Panc1 (cell line): ENCODE results near the gene NIPAL1. TPM values are rescaled to one million over a fixed set of nuclear protein-coding genes. Genes with fewer than 3 reads are reported as not detected.

Experiments
- ATAC-seq: fragments of 200-7000 bp; cut with Tn5 transposase; 2 replicates; pipeline ENCODE4 v1.9.1; 2020; ENCODE audit warnings: mild to moderate bottlenecking, moderate library complexity
- BruUV-seq: library from RNA; stranded (reverse); fragments of 400-500 nt; replicated peaks from 2 replicates; lab custom pipeline; 2021; lab: Mats Ljungman, UMichigan
- CTCF ChIA-PET: fragments of 300-600 bp; sonication (Branson Sonifier 250); formaldehyde crosslinking; loops from one replicate; lab custom pipeline; 2022; ENCODE audit warnings: antibody characterized with exemption; lab: Charles Lee
- POLR2A ChIA-PET: fragments of 300-600 bp; sonication (Branson Sonifier 250); formaldehyde crosslinking; loops from one replicate; lab custom pipeline; 2022; ENCODE audit warnings: antibody characterized with exemption; lab: Charles Lee
- DNase-seq: peaks from one replicate; pipeline ENCODE4 v3.0.0-alpha.2; 2010; ENCODE audit warnings: low read depth, low spot score
- H3K27ac ChIP-seq: 2 replicates; pipeline ENCODE4 v1.5.1; 2011; ENCODE audit warnings: mild to moderate bottlenecking, low read length, inconsistent platforms
- H3K27me3 ChIP-seq: fragments of 200-500 bp; sonication (Bioruptor generic); 2 replicates; pipeline ENCODE4 v1.6.0; 2014; ENCODE audit warnings: low read length, inconsistent platforms; ENCODE audit not compliant: control insufficient read depth, insufficient read depth
- H3K36me3 ChIP-seq: fragments of 200-500 bp; sonication (Bioruptor generic); 2 replicates; pipeline ENCODE4 v1.5.1; 2014; ENCODE audit warnings: inconsistent platforms, mild to moderate bottlenecking, low read length, moderate library complexity; ENCODE audit not compliant: control insufficient read depth, insufficient read depth
- H3K4me1 ChIP-seq: 2 replicates; pipeline ENCODE4 v1.5.1; 2011; ENCODE audit warnings: inconsistent platforms, mild to moderate bottlenecking, low read length, moderate library complexity; ENCODE audit not compliant: control insufficient read depth, insufficient read depth
- H3K4me3 ChIP-seq, 2 experiments: 2 replicates each; pipeline ENCODE4 v1.5.1; 2011 to 2012; ENCODE audit warnings: low read depth in 2 of 2, low read length in 2 of 2, mild to moderate bottlenecking in 2 of 2, inconsistent platforms in 1 of 2, moderate library complexity in 1 of 2
- H3K9me3 ChIP-seq: fragments of 200-500 bp; sonication (Bioruptor generic); 2 replicates; pipeline ENCODE4 v1.5.1; 2014; ENCODE audit warnings: low read depth, mild to moderate bottlenecking, inconsistent platforms, low read length, moderate library complexity; ENCODE audit not compliant: control insufficient read depth, insufficient read depth
- CTCF ChIP-seq: fragments of 450-650 bp; IDR thresholded peaks from 2 replicates; pipeline ENCODE4 v1.5.1; 2017; ENCODE audit warnings: mild to moderate bottlenecking
- POLR2AphosphoS5 ChIP-seq: IDR thresholded peaks from 2 replicates; pipeline ENCODE4 v1.6.1; 2012; ENCODE audit warnings: mild to moderate bottlenecking, low read depth, low read length, moderate library complexity
- REST ChIP-seq, 2 experiments: IDR thresholded peaks; 2 replicates each; pipeline ENCODE4 v1.6.1; 2011 to 2012; ENCODE audit warnings: low read depth in 2 of 2, control low read depth in 1 of 2, low read length in 1 of 2, mild to moderate bottlenecking in 1 of 2, moderate library complexity in 1 of 2; ENCODE audit not compliant: insufficient read depth in 1 of 2
- SIN3A ChIP-seq: IDR thresholded peaks from 2 replicates; pipeline ENCODE4 v1.6.1; 2012; ENCODE audit warnings: low read depth, mild to moderate bottlenecking, low read length, moderate library complexity, borderline replicate concordance; ENCODE audit not compliant: insufficient read depth
- TCF7L2 ChIP-seq: IDR thresholded peaks from 2 replicates; pipeline ENCODE4 v1.6.1; 2011; ENCODE audit warnings: mild to moderate bottlenecking, low read depth, low read length, inconsistent platforms
- in situ Hi-C: cut with HindIII; loops from 2 replicates; pipeline ENCODE4 v1.10.0; 2016; ENCODE audit warnings: low sequenced_read_pairs, low pct_unique_long_range_greater_than_20kb
- intact Hi-C: fragments of 100-400 bp; cut with micrococcal nuclease; formaldehyde crosslinking; loops from one replicate; pipeline ENCODE4 v1.10.0; 2022; ENCODE audit not compliant: unreplicated experiment
- total RNA-seq: library from RNA; stranded (reverse); gene quantifications from one replicate; pipeline ENCODE4 v1.2.1, GENCODE V29; 2021; ENCODE audit not compliant: unreplicated experiment

NIPAL1 gene
- total RNA-seq, 1 experiment from 2014 or later = 0.82 TPM

GRCh38 chr4:48042979-48043461, 26.4 kb downstream of the NIPAL1 start:
- H3K4me3 ChIP-seq = no peak overlapping the region
- no peaks in the 10 kb centered on the region for H3K27me3 ChIP-seq
- TF ChIP-seq POLR2AphosphoS5 = no peak
- no peak for TF ChIP-seq TCF7L2
- no peak for TF ChIP-seq REST (IDR thresholded peaks at IDR 0.05; ENCODE audit: insufficient read depth in 1 of 2, low read depth in 2 of 2, low read length in 1 of 2)
- TF ChIP-seq SIN3A = no peak
- TF ChIP-seq CTCF = no peak
- intact Hi-C loops (no loop called here), in situ Hi-C loops (no loop called here)
- no peaks in the 10 kb centered on the region for H3K9me3 ChIP-seq
- H3K36me3 ChIP-seq = no peaks in the 10 kb centered on the region
- ATAC-seq (no peak), DNase-seq (no peak)
- H3K27ac ChIP-seq = no peak overlapping the region
- no peaks in the 10 kb centered on the region for H3K4me1 ChIP-seq
- ChIA-PET CTCF (no interaction called here), POLR2A (no interaction called here)
- no TSS peak for BruUV-seq

GRCh38 chr4:48043504-48043903, 26.9 kb downstream of the NIPAL1 start:
- no peak overlapping the region for H3K27ac ChIP-seq
- no TSS peak for BruUV-seq
- no peak overlapping the region for H3K4me3 ChIP-seq
- ChIA-PET CTCF (no interaction called here), POLR2A (no interaction called here)
- DNase-seq (no peak), ATAC-seq (no peak)
- intact Hi-C loops = no loop called here
- in situ Hi-C loops = no loop called here
- no peaks in the 10 kb centered on the region for H3K27me3 ChIP-seq
- H3K36me3 ChIP-seq = no peaks in the 10 kb centered on the region
- H3K4me1 ChIP-seq = no peaks in the 10 kb centered on the region
- H3K9me3 ChIP-seq = no peaks in the 10 kb centered on the region
- TF ChIP-seq SIN3A (no peak), TCF7L2 (no peak), CTCF (no peak), POLR2AphosphoS5 (no peak), REST (IDR thresholded peaks at IDR 0.05; ENCODE audit: insufficient read depth in 1 of 2, low read depth in 2 of 2, low read length in 1 of 2) (no peak)
